Stimulated activated CD4-positive, alpha-beta T cell treated with anti-CD3 and anti-CD28 coated beads, TNF-alpha, amount 100 ng/mL, for 1 hour (primary cell): ENCODE results near the gene LRP11.
"Not testable (repeated sequence)": the region's sequence is repeated elsewhere in the genome, so short reads cannot be mapped to it uniquely, and the experiment has no call there.

Experiments used
- DNase-seq, 3 donors: peaks; one replicate each; pipeline ENCODE4 v3.0.0-alpha.2; 2020; ENCODE audit warnings: low read depth in 3 of 3, low spot score in 1 of 3

LRP11 gene

DNA sequence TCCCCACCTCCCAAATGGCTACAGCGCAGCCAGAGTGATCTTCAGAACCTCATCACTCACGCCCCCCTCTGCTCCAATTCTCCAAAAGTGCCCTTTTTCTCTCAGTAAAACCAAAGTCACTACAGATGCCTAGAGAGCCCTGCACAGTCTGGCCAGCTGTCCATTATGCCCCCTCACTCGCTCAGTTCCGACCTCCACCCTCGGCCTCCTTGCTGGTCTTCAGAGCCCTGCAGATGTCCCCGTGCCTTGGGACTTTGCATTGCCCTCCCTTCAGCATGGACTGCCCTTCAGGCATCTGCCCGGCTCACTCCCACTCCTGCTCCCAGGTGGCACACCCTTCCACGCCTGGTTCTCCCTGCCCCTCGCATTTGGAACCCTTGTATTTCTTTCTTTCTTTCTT lies 34.8 kb upstream of the LRP11 start:
- DNase-seq: no peak

- no peak for DNase-seq
Measured at GRCh38 chr6:149897855-149898744, 33.9 kb upstream of the LRP11 start, which contains the start of gene RAET1E. Gene RAET1E (minus strand): TSS chr6:149898113. CDS start chr6:149890901, 7,212 bp downstream.

GRCh38 chr6:149897015-149897697 lies 33.0 kb upstream of the LRP11 start:
- DNase-seq: no peak

GRCh38 chr6:149896491-149896890 lies 32.3 kb upstream of the LRP11 start:
- DNase-seq: no peak

DNA sequence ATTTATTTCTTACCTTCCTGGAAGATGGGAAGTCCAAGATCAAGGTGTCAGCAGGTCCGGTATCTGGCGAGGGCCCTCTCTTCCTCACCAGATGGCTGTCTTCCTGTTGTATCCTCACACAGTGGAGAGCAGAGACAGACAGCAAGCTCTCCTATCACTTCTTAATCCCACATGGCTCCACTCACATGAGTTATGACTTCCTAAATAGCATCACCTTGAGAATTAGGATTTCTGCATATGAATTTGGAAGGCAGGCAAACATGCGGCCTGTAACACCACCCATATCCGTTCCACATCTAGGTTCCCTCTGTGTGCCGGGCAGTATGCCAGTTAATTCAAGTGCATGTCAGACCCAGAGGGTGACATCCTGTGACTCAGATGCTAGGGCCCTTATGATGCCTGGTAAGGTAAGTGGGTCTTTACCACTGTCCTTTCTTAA lies 31.7 kb upstream of the LRP11 start:
- DNase-seq: peak in 2 of 3 donors; percentile 3 to 9

DNA sequence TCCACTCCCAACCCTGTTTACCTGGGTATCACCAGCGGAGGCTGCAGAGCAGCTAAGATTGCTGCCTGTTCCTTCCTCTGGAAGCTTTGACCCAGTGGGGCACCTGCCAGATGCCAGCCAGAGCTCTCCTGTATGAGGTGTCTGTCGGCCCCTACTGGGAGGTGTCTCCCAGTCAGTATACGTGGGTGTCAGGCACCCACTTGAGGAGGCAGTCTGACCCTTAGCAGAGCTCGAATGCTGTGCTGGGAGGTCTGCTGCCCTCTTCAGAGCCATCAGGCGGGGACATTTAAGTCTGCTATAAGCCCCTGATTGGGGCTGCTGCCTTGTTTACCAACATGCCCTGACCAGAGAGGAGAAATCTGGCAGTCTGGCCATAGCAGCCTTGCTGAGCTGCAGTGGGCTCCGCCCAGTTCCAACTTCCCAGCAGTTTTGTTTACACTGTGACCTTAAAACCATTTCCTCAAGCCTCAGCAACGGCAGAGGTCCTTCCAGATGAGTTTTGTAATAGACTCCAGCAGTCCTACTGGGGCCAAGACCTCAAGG lies 31.0 kb upstream of the LRP11 start:
- no peak for DNase-seq

GRCh38 chr6:149891864-149892263 lies 27.7 kb upstream of the LRP11 start:
- DNase-seq: not testable (repeated sequence)

DNA sequence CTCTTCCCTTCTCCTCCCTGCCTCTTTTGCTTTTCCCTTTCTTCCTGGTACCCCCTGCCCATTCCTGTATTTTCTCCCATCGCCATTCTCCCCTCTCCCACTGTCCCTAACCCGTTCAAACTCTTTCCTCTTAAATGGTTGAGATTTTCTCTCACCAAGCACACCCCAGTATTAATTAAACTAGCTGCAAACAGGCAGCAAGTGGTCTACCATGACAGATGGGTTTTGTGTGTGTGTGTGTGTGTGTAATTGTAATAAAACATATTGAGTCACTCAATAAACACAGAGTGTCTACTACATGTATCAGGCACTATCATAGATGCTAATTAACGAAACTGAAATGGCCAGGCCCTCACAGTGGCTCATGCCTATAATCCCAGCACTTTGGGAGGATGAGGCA lies 27.1 kb upstream of the LRP11 start:
- no peak for DNase-seq

DNA sequence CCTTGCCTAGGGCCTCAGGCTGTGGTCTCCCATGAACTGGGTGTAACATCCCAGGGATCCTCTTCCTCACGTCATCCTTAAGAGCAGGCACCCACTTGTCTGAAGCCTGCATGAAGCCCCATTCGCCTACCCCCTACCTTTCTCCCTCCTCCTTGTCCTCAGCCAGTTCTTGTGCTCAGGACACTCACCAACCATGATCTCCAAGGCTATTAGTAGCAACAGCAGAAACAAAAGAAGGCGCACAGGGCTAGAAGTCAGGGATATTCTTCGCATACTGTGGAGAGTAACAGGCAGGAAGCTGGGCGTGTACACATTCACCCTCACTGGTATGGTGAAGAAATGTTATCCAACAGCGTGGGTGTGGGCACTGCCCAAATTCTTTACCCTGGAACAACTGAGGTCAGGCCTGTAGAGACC lies 26.5 kb upstream of the LRP11 start:
- DNase-seq: no peak

DNA sequence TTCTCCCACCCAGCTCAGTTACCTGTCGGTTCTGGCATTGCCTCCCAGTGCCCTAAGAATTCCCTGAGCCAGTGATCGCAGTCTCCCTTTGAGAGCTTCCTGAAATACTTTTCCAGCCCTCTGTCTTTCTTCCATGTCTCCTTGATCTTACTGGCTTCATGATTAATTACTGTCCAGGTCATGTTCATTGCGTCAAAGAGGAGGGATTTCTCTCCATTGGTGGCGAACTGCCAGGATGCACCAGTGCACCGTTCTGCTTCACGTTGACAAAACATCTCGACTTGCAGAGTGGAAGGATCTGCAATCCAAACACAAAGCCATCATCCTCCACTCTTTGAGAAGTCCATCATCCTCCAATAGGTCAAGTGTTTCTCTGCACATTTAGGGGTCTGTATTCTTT lies 25.2 kb upstream of the LRP11 start:
- no peak for DNase-seq

GRCh38 chr6:149888659-149889058 lies 24.5 kb upstream of the LRP11 start:
- no peak for DNase-seq

GRCh38 chr6:149888093-149888492 lies 23.9 kb upstream of the LRP11 start:
- no peak for DNase-seq

DNA sequence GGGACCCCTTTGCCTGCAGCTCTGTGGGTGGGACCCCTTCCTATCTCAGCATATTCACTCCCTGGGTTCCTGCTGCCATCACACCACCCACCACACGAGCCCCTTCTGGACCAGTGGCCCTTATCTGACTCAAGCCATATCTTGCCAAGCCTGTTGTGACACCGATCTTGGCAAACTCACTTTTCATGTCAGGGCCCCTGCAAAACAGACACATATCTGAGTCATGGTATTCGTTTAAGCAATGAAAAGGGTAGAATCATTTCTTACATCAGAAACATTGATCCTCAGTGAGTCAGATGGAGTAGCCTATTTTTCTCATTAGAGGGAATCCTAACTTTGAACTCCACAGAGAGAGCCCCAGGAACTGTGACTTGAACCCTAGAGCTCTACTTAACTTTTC lies 23.2 kb upstream of the LRP11 start:
- DNase-seq: no peak

DNA sequence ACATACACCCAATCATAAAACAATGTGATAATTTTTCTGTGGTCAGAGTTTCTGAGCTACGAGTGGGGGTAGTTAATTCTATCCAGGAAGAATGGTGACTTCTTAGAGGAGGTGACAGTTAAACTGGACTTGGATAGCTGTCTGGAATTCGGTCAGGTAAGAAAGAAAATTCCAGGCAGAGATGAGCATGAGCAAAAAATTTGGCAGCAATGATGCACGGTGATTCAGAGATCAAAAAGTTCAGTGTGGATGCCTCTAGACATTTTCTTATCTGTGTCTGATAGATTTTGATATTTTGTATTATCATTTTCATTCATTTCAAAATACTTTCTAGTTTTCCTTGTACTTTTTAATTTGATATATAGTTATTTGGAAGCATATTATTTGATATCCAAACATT lies 21.7 kb upstream of the LRP11 start:
- DNase-seq: no peak

- DNase-seq: no peak
Measured at GRCh38 chr6:149884617-149885016, 20.5 kb upstream of the LRP11 start.

GRCh38 chr6:149884215-149884614 lies 20.1 kb upstream of the LRP11 start:
- DNase-seq: no peak

DNA sequence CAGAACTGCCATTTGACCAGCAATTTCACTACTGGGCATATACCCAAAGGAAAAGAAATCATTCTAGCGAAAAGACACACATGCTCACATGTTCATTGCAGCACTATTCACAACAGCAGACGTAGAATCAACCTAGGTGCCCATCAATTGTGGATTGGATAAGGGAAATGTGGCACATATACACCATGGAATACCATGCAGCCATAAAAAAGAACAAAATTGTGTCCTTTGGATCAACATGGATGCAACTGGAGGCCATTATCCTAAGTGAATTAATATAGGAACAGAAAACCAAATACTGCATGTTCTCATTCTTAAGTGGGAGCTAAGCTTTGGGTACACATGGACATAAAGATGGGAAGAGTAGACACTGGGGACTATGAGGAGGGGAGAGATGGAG lies 17.7 kb upstream of the LRP11 start:
- DNase-seq: no peak

GRCh38 chr6:149881066-149881766 lies 17.1 kb upstream of the LRP11 start:
- DNase-seq: no peak

DNA sequence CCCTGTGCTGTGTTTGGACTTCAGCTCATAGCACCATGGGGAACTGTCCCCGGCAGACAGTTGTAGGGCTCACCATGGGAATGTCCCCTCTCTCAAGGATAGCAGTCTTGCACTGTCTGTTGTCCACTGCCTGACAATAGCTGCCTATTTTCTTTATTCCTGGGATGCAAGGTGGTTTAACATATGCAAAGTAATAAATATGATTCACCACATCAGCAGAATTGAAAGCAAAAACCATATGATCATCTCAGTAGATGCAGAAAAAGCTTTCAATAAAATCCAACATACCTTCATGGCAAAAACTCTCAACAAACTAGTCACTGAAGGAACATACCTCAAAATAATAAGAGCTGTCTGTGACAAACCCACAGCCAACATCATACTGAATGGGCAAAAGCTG lies 13.5 kb upstream of the LRP11 start:
- DNase-seq: no peak

GRCh38 chr6:149876241-149876933 lies 12.2 kb upstream of the LRP11 start:
- DNase-seq: no peak

GRCh38 chr6:149872233-149872632 lies 8.1 kb upstream of the LRP11 start:
- no peak for DNase-seq
